ENCODE data around the gene NHLH1. TPM values are rescaled to one million over a fixed set of nuclear protein-coding genes. Genes with fewer than 3 reads are reported as not detected.

The NHLH1 gene
- total and polyA plus RNA-seq, 2 of the 4 experiments (the other 2 are of a cell fraction): 0.14 TPM; not detected in 1

- in situ Hi-C loops (cut with MboI; ENCODE audit: low sequenced_read_pairs): no loop called here
Measured at GRCh38 chr1:160419150-160419837, 52.4 kb downstream of the NHLH1 start.

More at GRCh38 chr1:160419150-160419837, 52.4 kb downstream of the NHLH1 start:
- H3K18ac ChIP-seq (ENCODE audit: low read depth, low read length): no peak overlapping the region
- BruUV-seq (replicated peaks): no TSS peak
- H2AK5ac ChIP-seq (ENCODE audit: low read depth, low read length): no peak overlapping the region
- CTCF ChIA-PET: no interaction called here
- H3K27me3 ChIP-seq (ENCODE audit: control insufficient read depth, insufficient read depth, low read length): no peaks in the 10 kb centered on the region
- no peak overlapping the region for H4K8ac ChIP-seq (ENCODE audit: low read depth in 2 of 2, low read length in 2 of 2)
- peaks cover 4% of the 10 kb centered on the region; the same call in 1 of the 2 replicates for H3K36me3 ChIP-seq (ENCODE audit: control insufficient read depth, insufficient read depth, low read length)
- no peak overlapping the region for H3K56ac ChIP-seq (ENCODE audit: extremely low read depth, insufficient read depth, low read length)
- no peak for ATAC-seq (ENCODE audit: low read depth)
- H3K9me3 ChIP-seq (ENCODE audit: control insufficient read depth, insufficient read depth, low read length): no peaks in the 10 kb centered on the region
- H3K4me3 ChIP-seq (ENCODE audit: insufficient read depth, low read depth, low read length): no peak overlapping the region
- DNase-seq: no peak
- H3K79me1 ChIP-seq (ENCODE audit: low read depth in 1 of 2, low read length in 2 of 2): no peaks in the 10 kb centered on the region
- no peak overlapping the region for H3K4me2 ChIP-seq (ENCODE audit: low read depth, low read length)
- no peak overlapping the region for H2AFZ ChIP-seq (replicated peaks; ENCODE audit: low read length, poor library complexity)
- WGBS, 2 experiments (ENCODE audit: extremely low coverage in 2 of 2, insufficient read length in 1 of 2): 91% methylated on average over 29 of the region's 34 CpGs; no CpG with 5 or more reads in 1 of the 2 experiments
- H3K4me1 ChIP-seq (ENCODE audit: control insufficient read depth, insufficient read depth, low read length): no peaks in the 10 kb centered on the region
- no peak overlapping the region for H3K4ac ChIP-seq (ENCODE audit: low read depth, low read length)
- dilution Hi-C loops (cut with HindIII; ENCODE audit: low sequenced_read_pairs, unreplicated experiment) (no loop called here), intact Hi-C loops (cut with micrococcal nuclease) (no loop called here)
- no peak overlapping the region for H2BK120ac ChIP-seq (ENCODE audit: low read depth, low read length)
- H2BK20ac ChIP-seq (ENCODE audit: low read depth, low read length): no peak overlapping the region
- no peak overlapping the region for H2BK15ac ChIP-seq (ENCODE audit: low read depth, low read length)
- H3K23ac ChIP-seq (ENCODE audit: low read depth, low read length): no peak overlapping the region
- no peak overlapping the region for H3K27ac ChIP-seq (ENCODE audit: insufficient read depth, low read length)
- no peak overlapping the region for H3K9ac ChIP-seq (ENCODE audit: low read depth, low read length)
- no peak overlapping the region for H2AK9ac ChIP-seq (replicated peaks; ENCODE audit: low read depth, low read length, poor library complexity)
- H3K9me1 ChIP-seq (ENCODE audit: insufficient read depth, low read length): no peaks in the 10 kb centered on the region
- POLR2A ChIA-PET (ENCODE audit: unreplicated experiment): no interaction called here
- H4K20me1 ChIP-seq (ENCODE audit: insufficient read depth, low read length): no peaks in the 10 kb centered on the region; the same call in 1 of the 2 replicates
- H4K5ac ChIP-seq (ENCODE audit: low read depth, low read length): no peak overlapping the region
- no peak for TF ChIP-seq CTCF (conservative IDR thresholded peaks at IDR 0.05; ENCODE audit: low read depth, low read length)
- no peak overlapping the region for H4K91ac ChIP-seq (ENCODE audit: insufficient read depth, low read depth, low read length)
- no peak overlapping the region for H3K14ac ChIP-seq (replicated peaks; ENCODE audit: low read depth, low read length)
- no peak overlapping the region for H2BK5ac ChIP-seq (ENCODE audit: low read depth, low read length, poor library complexity, severe bottlenecking)
